Uterus (tissue), 2 donors: ENCODE data around the gene BANK1.

ENCODE experiments used
- CTCF ChIP-seq, 4 experiments: fragments of 200-600 bp in 2 of 4; fragments of 450-650 bp in 2 of 4; sonication (generic) in 2 of 4; IDR thresholded peaks; one replicate each; pipeline ENCODE4 v1.5.1; 2016 to 2019; ENCODE audit warnings: antibody characterized with exemption in 4 of 4, mild to moderate bottlenecking in 2 of 4, moderate library complexity in 1 of 4
- POLR2A ChIP-seq, 2 donors: fragments of 450-650 bp; IDR thresholded peaks; one replicate each; pipeline ENCODE4 v1.6.1; 2016; ENCODE audit warnings: antibody characterized with exemption in 2 of 2, mild to moderate bottlenecking in 1 of 2, moderate library complexity in 1 of 2

GRCh38 chr4:102008711-102009110 is 218.2 kb downstream of the BANK1 start:
- TF ChIP-seq CTCF (IDR thresholded peaks at IDR 0.05) (no peak), POLR2A (IDR thresholded peaks at IDR 0.05) (no peak)
